Fibroblast of pulmonary artery (primary cell): Measurements from ENCODE around the gene MOB2.

Source experiments
- DNase-seq: peaks from one replicate; pipeline ENCODE4 v3.0.0-alpha.2; 2010; ENCODE audit warnings: low read depth
- H3K4me3 ChIP-seq: replicated peaks from 2 replicates; pipeline ENCODE4 v1.5.1; 2011; ENCODE audit warnings: low read depth, mild to moderate bottlenecking, control low read depth, low read length, moderate library complexity
- CTCF ChIP-seq: IDR thresholded peaks from 2 replicates; pipeline ENCODE4 v1.5.1; 2011; ENCODE audit warnings: mild to moderate bottlenecking, control low read depth, low read length, inconsistent platforms; ENCODE audit errors: missing control alignments

The MOB2 gene

GRCh38 chr11:1460396-1460985, 26.1 kb downstream of the MOB2 start:
- DNase-seq = peak; percentile 62
- H3K4me3 ChIP-seq = no peak overlapping the region
- no peak for TF ChIP-seq CTCF

- DNase-seq = no peak
- no peak overlapping the region for H3K4me3 ChIP-seq
- TF ChIP-seq CTCF = no peak
These were observed 26.7 kb downstream of the MOB2 start for GRCh38 chr11:1459764-1460395.

GRCh38 chr11:1459219-1459575, 27.4 kb downstream of the MOB2 start:
- DNase-seq = no peak
- H3K4me3 ChIP-seq = no peak overlapping the region

GRCh38 chr11:1458340-1459218, 28.0 kb downstream of the MOB2 start:
- TF ChIP-seq CTCF = peak; percentile 25
- no peak overlapping the region for H3K4me3 ChIP-seq
- DNase-seq = peak; percentile 22

More at GRCh38 chr11:1459219-1459575, 27.4 kb downstream of the MOB2 start:
- no peak for TF ChIP-seq CTCF

- DNase-seq = no peak
- no peak for TF ChIP-seq CTCF
- H3K4me3 ChIP-seq = no peak overlapping the region
These were observed 28.7 kb downstream of the MOB2 start for GRCh38 chr11:1457856-1458255.

- TF ChIP-seq CTCF = no peak
- H3K4me3 ChIP-seq = no peak overlapping the region
- DNase-seq = no peak
These were observed 29.3 kb downstream of the MOB2 start for GRCh38 chr11:1457326-1457680.
